H1 (cell line): ENCODE data around the gene VAX1.

Source experiments
- ATF2 ChIP-seq: IDR thresholded peaks from 2 replicates; pipeline ENCODE4 v1.6.1; 2012; ENCODE audit warnings: low read length, inconsistent platforms
- ATF3 ChIP-seq: IDR thresholded peaks from 2 replicates; pipeline ENCODE4 v1.6.1; 2011; ENCODE audit warnings: low read depth, mild to moderate bottlenecking, low read length; ENCODE audit not compliant: insufficient read depth
- BCL11A ChIP-seq, 2 experiments: IDR thresholded peaks; one replicate each; pipeline ENCODE4 v1.6.1; 2011; ENCODE audit warnings: low read depth in 2 of 2, low read length in 2 of 2, mild to moderate bottlenecking in 2 of 2
- CTCF ChIP-seq, 3 experiments: IDR thresholded peaks; 1 replicate in 2 of 3; 2 replicates in 1 of 3; pipeline versions ENCODE4 v1.5.1 to v1.6.1; 2011; ENCODE audit warnings: low read length in 3 of 3, mild to moderate bottlenecking in 3 of 3, inconsistent platforms in 2 of 3, low read depth in 1 of 3, moderate library complexity in 1 of 3; ENCODE audit not compliant: insufficient read depth in 1 of 3; ENCODE audit errors: control extremely low read depth in 1 of 3
- EP300 ChIP-seq, 2 experiments: IDR thresholded peaks; 1 replicate in 1 of 2; 2 replicates in 1 of 2; pipeline ENCODE4 v1.6.1; 2011 to 2012; ENCODE audit warnings: low read depth in 2 of 2, low read length in 2 of 2, mild to moderate bottlenecking in 2 of 2, borderline replicate concordance in 1 of 2, inconsistent platforms in 1 of 2, moderate library complexity in 1 of 2
- KDM5A ChIP-seq: fragments of 200-600 bp; IDR thresholded peaks from 2 replicates; pipeline ENCODE4 v1.7.1; 2012; ENCODE audit warnings: mild to moderate bottlenecking, low read length, inconsistent platforms, mixed read lengths
- MAFK ChIP-seq: IDR thresholded peaks from 2 replicates; pipeline ENCODE4 v1.6.1; 2012; ENCODE audit warnings: low read depth, mild to moderate bottlenecking, improper control_type of control experiment, low read length
- POLR2A ChIP-seq, 2 experiments: IDR thresholded peaks; 1 replicate in 1 of 2; 2 replicates in 1 of 2; pipeline ENCODE4 v1.6.1; 2011; ENCODE audit warnings: low read depth in 2 of 2, low read length in 2 of 2, mild to moderate bottlenecking in 2 of 2; ENCODE audit errors: control extremely low read depth in 1 of 2
- SIN3A ChIP-seq, 2 experiments: IDR thresholded peaks in 1 of 2; conservative IDR thresholded peaks in 1 of 2; 2 replicates each; pipeline ENCODE4 v1.6.1; 2011 to 2012; ENCODE audit warnings: low read length in 2 of 2, improper control_type of control experiment in 1 of 2, low read depth in 1 of 2, mild to moderate bottlenecking in 1 of 2

- TF ChIP-seq POLR2A (IDR thresholded peaks at IDR 0.05; ENCODE audit: control extremely low read depth in 1 of 2, low read depth in 2 of 2, low read length in 2 of 2) (no peak), BCL11A (IDR thresholded peaks at IDR 0.05; ENCODE audit: low read depth in 2 of 2, low read length in 2 of 2) (no peak), CTCF (IDR thresholded peaks at IDR 0.05; ENCODE audit: control extremely low read depth in 1 of 3, insufficient read depth in 1 of 3, low read depth in 1 of 3, low read length in 3 of 3) (no peak), KDM5A (no peak), ATF3 (no peak), ATF2 (no peak), EP300 (IDR thresholded peaks at IDR 0.05; ENCODE audit: borderline replicate concordance in 1 of 2, low read depth in 2 of 2, low read length in 2 of 2) (no peak), MAFK (no peak), SIN3A (conservative IDR thresholded peaks at IDR 0.05 in 1 of 2, IDR thresholded peaks at IDR 0.05 in 1 of 2; ENCODE audit: low read depth in 1 of 2, low read length in 2 of 2) (no peak)
Measured at GRCh38 chr10:117086546-117086945, 51.5 kb downstream of the VAX1 start.
